Activated naive CD4-positive, alpha-beta T cell (primary cell): ENCODE measurements around the gene COQ8A.

Source experiments
- DNase-seq, 4 experiments: peaks; one replicate each; lab custom pipeline; 2025; lab: John Stamatoyannopoulos, UW

The COQ8A gene

DNA sequence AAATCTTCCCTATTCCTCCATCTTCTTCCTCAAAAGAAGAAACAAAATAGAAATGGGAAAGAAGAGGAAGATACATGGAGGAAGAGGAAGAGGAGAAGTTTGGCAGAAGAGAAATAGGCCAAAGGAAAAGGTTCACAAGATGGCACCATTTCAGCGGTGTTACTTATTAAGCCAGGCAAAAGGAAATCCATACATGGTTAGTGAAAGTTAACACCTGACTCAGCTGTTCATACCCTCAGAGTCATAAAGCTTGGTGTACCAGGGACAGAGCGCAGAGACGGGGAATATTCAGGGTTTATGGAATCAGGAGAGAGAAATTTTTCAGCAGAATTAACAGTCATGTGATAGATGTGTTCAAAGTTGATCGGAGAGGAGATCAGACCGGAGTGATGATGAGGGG, 70.6 kb downstream of the COQ8A start:
- no peak for DNase-seq

DNA sequence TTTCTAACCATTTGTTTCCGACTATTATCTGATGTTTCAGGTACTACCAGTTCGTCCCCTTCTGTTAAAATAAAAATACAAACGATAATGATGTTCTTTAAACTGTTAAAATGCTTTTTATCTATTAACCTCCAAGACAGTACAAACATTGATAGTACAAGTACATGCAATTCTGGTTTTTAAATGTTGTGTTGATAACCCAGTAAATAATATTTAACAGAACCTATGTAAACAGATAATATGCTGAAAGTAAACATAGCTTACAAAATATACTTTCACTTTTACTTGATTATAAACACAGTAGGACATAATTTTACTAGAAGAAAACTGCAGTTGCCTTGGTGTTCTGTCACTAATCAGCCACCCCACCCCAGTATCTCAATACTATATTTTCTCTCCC, 76.9 kb downstream of the COQ8A start:
- no peak for DNase-seq

DNA sequence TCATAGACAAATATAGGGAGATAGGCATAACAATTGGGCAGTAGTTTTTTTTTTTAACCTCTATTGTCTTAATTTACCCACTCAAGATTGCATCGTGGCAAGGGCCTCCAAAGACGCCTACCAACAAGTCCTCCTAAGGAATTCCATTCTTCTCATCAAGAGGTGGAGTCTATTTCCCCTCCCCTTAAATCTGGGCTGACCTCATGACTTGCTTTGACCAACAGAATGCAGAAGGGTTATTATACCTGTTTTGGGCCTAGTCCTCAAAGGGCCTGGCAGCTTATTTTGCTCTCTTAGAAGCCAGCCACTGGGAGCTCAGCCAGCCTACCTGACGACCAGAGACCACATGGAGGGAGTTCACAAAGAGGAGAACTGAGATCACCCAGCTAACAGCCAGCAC, 92.3 kb downstream of the COQ8A start:
- no peak for DNase-seq

DNA sequence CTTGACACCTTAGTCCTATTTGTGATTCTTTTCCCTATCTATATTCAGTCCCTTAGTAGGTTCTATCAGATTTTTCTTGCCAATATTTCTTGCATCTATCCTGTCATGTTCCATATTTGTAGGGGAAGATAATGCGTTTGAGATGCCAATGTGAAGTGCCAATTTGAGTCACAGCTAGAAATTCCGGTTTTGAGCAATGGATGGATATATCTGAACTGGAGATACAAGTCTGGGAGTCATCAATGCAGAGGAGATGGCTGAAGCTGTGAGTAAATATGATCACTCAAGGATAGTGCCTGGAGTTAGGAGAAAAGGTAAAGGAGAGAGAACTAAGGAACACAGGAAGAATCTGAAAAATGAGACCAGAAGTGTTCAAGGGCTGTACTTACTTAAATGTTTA, 93.8 kb downstream of the COQ8A start:
- no peak for DNase-seq

DNA sequence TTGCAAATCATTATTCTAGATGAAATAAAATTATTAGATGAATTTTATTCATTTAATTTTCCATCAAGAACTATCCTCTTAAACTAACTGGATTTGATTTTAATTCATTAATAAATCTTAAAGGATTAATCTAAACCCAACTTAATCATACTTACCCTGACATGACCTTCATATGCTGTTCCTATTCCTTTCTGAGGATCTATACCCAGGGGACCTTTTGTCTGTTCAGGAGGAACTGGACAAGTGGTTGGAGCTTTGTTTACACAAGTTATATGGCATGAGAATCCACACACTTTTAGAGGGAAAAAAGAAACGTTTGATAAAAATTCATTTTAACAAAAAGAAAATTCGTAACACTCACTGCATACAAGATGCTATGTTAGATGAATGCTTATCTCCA, 95.2 kb downstream of the COQ8A start:
- no peak for DNase-seq

DNA sequence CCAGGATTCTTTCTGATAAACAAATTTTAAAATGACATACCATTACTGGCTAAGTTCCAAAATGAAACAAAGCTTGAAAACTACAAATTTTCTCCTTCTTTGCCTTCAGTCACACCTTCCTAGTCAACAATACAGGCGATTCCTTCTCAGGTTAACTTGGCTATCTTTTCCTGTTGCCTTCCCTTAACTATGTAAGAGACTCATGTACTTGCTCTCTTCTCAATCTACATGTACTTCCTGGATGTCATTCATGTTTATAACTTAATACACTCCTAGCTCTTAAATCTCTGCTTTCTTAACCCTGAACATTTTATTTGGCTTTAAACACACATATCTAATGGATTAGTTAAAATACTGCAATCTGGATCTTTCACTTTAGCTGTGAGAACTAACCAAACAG, 97.0 kb downstream of the COQ8A start:
- DNase-seq, result no peak
